H9 (cell line): ENCODE measurements around the gene ADORA1. TPM values are rescaled to one million over a fixed set of nuclear protein-coding genes. Genes with fewer than 3 reads are reported as not detected.

Experiments used
- DNase-seq: peaks from one replicate; pipeline ENCODE4 v3.0.0-alpha.2; 2017
- H2AFZ ChIP-seq: one replicate; pipeline ENCODE4 v1.6.1; 2013; ENCODE audit warnings: mild to moderate bottlenecking, low read length, control low read depth, moderate library complexity
- H2AK5ac ChIP-seq: 2 replicates; pipeline ENCODE4 v1.6.1; 2013; ENCODE audit warnings: low read length, control low read depth, mixed read lengths; ENCODE audit not compliant: insufficient read length
- H2BK120ac ChIP-seq: one replicate; pipeline ENCODE4 v1.6.1; 2013; ENCODE audit warnings: low read depth, mild to moderate bottlenecking, low read length, control low read depth, inconsistent platforms; ENCODE audit not compliant: poor library complexity, severe bottlenecking
- H2BK12ac ChIP-seq: 2 replicates; pipeline ENCODE4 v1.6.1; 2013; ENCODE audit warnings: low read length, control low read depth, mixed read lengths, low read depth; ENCODE audit not compliant: insufficient read length
- H2BK15ac ChIP-seq: 2 replicates; pipeline ENCODE4 v1.6.1; 2013; ENCODE audit warnings: low read depth, low read length, control low read depth
- H2BK20ac ChIP-seq: one replicate; pipeline ENCODE4 v1.6.1; 2013; ENCODE audit warnings: low read depth, mild to moderate bottlenecking, low read length, control low read depth, inconsistent platforms; ENCODE audit not compliant: poor library complexity, severe bottlenecking
- H2BK5ac ChIP-seq: 2 replicates; pipeline ENCODE4 v1.6.1; 2013; ENCODE audit warnings: low read length, control low read depth, mixed read lengths; ENCODE audit not compliant: insufficient read length
- H3K14ac ChIP-seq: 2 replicates; pipeline ENCODE4 v1.6.1; 2013; ENCODE audit warnings: low read length, control low read depth; ENCODE audit not compliant: insufficient read depth
- H3K18ac ChIP-seq: 2 replicates; pipeline ENCODE4 v1.6.1; 2013; ENCODE audit warnings: low read depth, mild to moderate bottlenecking, mixed read lengths, low read length, control low read depth; ENCODE audit not compliant: insufficient read length
- H3K23ac ChIP-seq: 2 replicates; pipeline ENCODE4 v1.6.1; 2013; ENCODE audit warnings: low read length, control low read depth, mixed read lengths, low read depth; ENCODE audit not compliant: insufficient read length
- H3K23me2 ChIP-seq: 2 replicates; pipeline ENCODE4 v1.6.1; 2013; ENCODE audit warnings: low read depth, mild to moderate bottlenecking, mixed read lengths, low read length, control low read depth; ENCODE audit not compliant: insufficient read length, poor library complexity, severe bottlenecking
- H3K27ac ChIP-seq: 2 replicates; pipeline ENCODE4 v1.5.1; 2013; ENCODE audit warnings: low read length, control low read depth, mixed read lengths, low read depth; ENCODE audit not compliant: insufficient read length
- H3K27me3 ChIP-seq: 2 replicates; pipeline ENCODE4 v1.6.1; 2013; ENCODE audit warnings: low read length, control low read depth, inconsistent platforms; ENCODE audit not compliant: insufficient read depth
- H3K4ac ChIP-seq: 2 replicates; pipeline ENCODE4 v1.6.1; 2013; ENCODE audit warnings: low read depth, mild to moderate bottlenecking, control low read depth, inconsistent platforms, low read length, moderate library complexity
- H3K4me1 ChIP-seq: 2 replicates; pipeline ENCODE4 v1.6.1; 2013; ENCODE audit warnings: low read length, control low read depth, inconsistent platforms; ENCODE audit not compliant: insufficient read depth
- H3K4me2 ChIP-seq: 2 replicates; pipeline ENCODE4 v1.6.1; 2013; ENCODE audit warnings: low read length, control low read depth, mixed read lengths; ENCODE audit not compliant: insufficient read length, insufficient read depth
- H3K56ac ChIP-seq: 2 replicates; pipeline ENCODE4 v1.6.1; 2013; ENCODE audit warnings: low read depth, mild to moderate bottlenecking, mixed read lengths, low read length, control low read depth; ENCODE audit not compliant: insufficient read length
- H3K79me1 ChIP-seq: 2 replicates; pipeline ENCODE4 v1.6.1; 2013; ENCODE audit warnings: low read depth, mild to moderate bottlenecking, moderate library complexity, low read length, control low read depth, inconsistent platforms; ENCODE audit not compliant: insufficient read depth, poor library complexity, severe bottlenecking
- H3K79me2 ChIP-seq: 2 replicates; pipeline ENCODE4 v1.6.1; 2013; ENCODE audit warnings: low read length, control low read depth, inconsistent platforms; ENCODE audit not compliant: insufficient read depth
- H3K9ac ChIP-seq: 2 replicates; pipeline ENCODE4 v1.6.1; 2013; ENCODE audit warnings: low read length, control low read depth, mixed read lengths; ENCODE audit not compliant: insufficient read length; ENCODE audit errors: extremely low read depth
- H3K9me3 ChIP-seq: one replicate; pipeline ENCODE4 v1.6.1; 2013; ENCODE audit warnings: low read depth, low read length, inconsistent platforms; ENCODE audit not compliant: control insufficient read depth
- H3T11ph ChIP-seq: one replicate; pipeline ENCODE4 v1.6.1; 2013; ENCODE audit warnings: mild to moderate bottlenecking, low read length, control low read depth, inconsistent platforms
- H4K20me1 ChIP-seq: one replicate; pipeline ENCODE4 v1.6.1; 2013; ENCODE audit not compliant: control insufficient read depth, insufficient read length, insufficient read depth
- H4K5ac ChIP-seq: 2 replicates; pipeline ENCODE4 v1.6.1; 2013; ENCODE audit warnings: low read depth, mild to moderate bottlenecking, mixed read lengths, low read length, control low read depth; ENCODE audit not compliant: insufficient read length
- H4K8ac ChIP-seq: replicated peaks from 2 replicates; pipeline ENCODE4 v1.6.1; 2013; ENCODE audit warnings: low read length, control low read depth, mixed read lengths, low read depth; ENCODE audit not compliant: insufficient read length
- H4K91ac ChIP-seq: 2 replicates; pipeline ENCODE4 v1.6.1; 2013; ENCODE audit warnings: low read depth, mild to moderate bottlenecking, moderate library complexity, mixed read lengths, low read length, control low read depth; ENCODE audit not compliant: insufficient read length
- H3K27ac Mint-ChIP-seq, 3 experiments: 2 replicates in 2 of 3; 3 replicates in 1 of 3; pipeline ENCODE4 v1.8.0; 2020 to 2021; ENCODE audit warnings: mixed read lengths in 3 of 3, mild to moderate bottlenecking in 1 of 3, moderate library complexity in 1 of 3
- H3K27me3 Mint-ChIP-seq: 2 replicates; pipeline ENCODE4 v1.8.0; 2021; ENCODE audit warnings: low read depth, mild to moderate bottlenecking, moderate library complexity, mixed read lengths
- H3K36me3 Mint-ChIP-seq, 3 experiments: 2 replicates in 2 of 3; 3 replicates in 1 of 3; pipeline ENCODE4 v1.8.0; 2020 to 2021; ENCODE audit warnings: low read depth in 3 of 3, mixed read lengths in 3 of 3; ENCODE audit not compliant: insufficient read depth in 1 of 3
- H3K4me1 Mint-ChIP-seq, 2 experiments: 2 replicates each; pipeline ENCODE4 v1.8.0; 2020; ENCODE audit warnings: mixed read lengths in 2 of 2
- H3K4me3 Mint-ChIP-seq, 2 experiments: 2 replicates in 1 of 2; 3 replicates in 1 of 2; pipeline ENCODE4 v1.8.0; 2020 to 2021; ENCODE audit warnings: mild to moderate bottlenecking in 2 of 2, mixed read lengths in 2 of 2, moderate library complexity in 1 of 2
- H3K9me3 Mint-ChIP-seq, 2 experiments: 2 replicates in 1 of 2; 3 replicates in 1 of 2; pipeline ENCODE4 v1.8.0; 2020; ENCODE audit warnings: mild to moderate bottlenecking in 2 of 2, mixed read lengths in 2 of 2, moderate library complexity in 1 of 2
- CTCF ChIP-seq: fragments of 200-600 bp; sonication (generic); conservative IDR thresholded peaks from 3 replicates; pipeline ENCODE4 v1.8.0; 2021; ENCODE audit warnings: antibody characterized with exemption, mild to moderate bottlenecking
- WGBS: extraction: QIAGEN DNeasy Blood & Tissue Kit; methylation state at CpG from one replicate; pipeline ENCODE4 v1.1.7; 2013; ENCODE audit warnings: missing lambda C conversion rate, low lambda C conversion rate, mixed read lengths; ENCODE audit not compliant: insufficient read length; ENCODE audit errors: extremely low coverage; 5-methylcytosine and 5-hydroxymethylcytosine counted together
- total RNA-seq: library from RNA; stranded (reverse); gene quantifications from 2 replicates; pipeline ENCODE4 v1.2.1, GENCODE V29; 2021

ADORA1 gene
- total RNA-seq, 1 experiment from 2014 or later: 1.3 TPM

- no peak overlapping the region for H4K91ac ChIP-seq
- H3K23ac ChIP-seq: no peak overlapping the region
- H3K79me1 ChIP-seq: no peaks in the 10 kb centered on the region
- H2BK5ac ChIP-seq: no peak overlapping the region
- no peak overlapping the region for H3K18ac ChIP-seq
- H2AK5ac ChIP-seq: no peak overlapping the region
- no peak overlapping the region for H3T11ph ChIP-seq
- H3K14ac ChIP-seq: no peak overlapping the region; the same call in 1 of the 2 replicates
- no peaks in the 10 kb centered on the region for H3K23me2 ChIP-seq
- Mint-ChIP-seq H3K27me3 (peaks cover 1% of the 10 kb centered on the region; the same call in 1 of the 2 replicates), H3K9me3 (no peaks in the 10 kb centered on the region), H3K4me3 (no peak overlapping the region), H3K4me1 (peaks cover 32 to 34% of the 10 kb centered on the region in 2 experiments), H3K36me3 (no peaks in the 10 kb centered on the region), H3K27ac (no peak overlapping the region)
- H2BK120ac ChIP-seq: no peak overlapping the region
- H3K9me3 ChIP-seq: no peaks in the 10 kb centered on the region
- no peak overlapping the region for H3K56ac ChIP-seq
- no peak overlapping the region for H2BK20ac ChIP-seq
- no peak overlapping the region for H3K4ac ChIP-seq
- H4K20me1 ChIP-seq: no peaks in the 10 kb centered on the region
- no peaks in the 10 kb centered on the region for H3K79me2 ChIP-seq
- H3K9ac ChIP-seq: no peak overlapping the region
- H4K8ac ChIP-seq: no peak overlapping the region
- no peak overlapping the region for H2BK12ac ChIP-seq
- no peak overlapping the region for H3K4me2 ChIP-seq
- no peak overlapping the region for H4K5ac ChIP-seq
- H2BK15ac ChIP-seq: no peak overlapping the region
- H3K4me1 ChIP-seq: no peaks in the 10 kb centered on the region
- TF ChIP-seq CTCF: no peak
- WGBS: no CpG with 5 or more reads among the region's 9 CpGs
- H2AFZ ChIP-seq: no peak overlapping the region
- H3K27ac ChIP-seq: no peak overlapping the region
- DNase-seq: no peak
- no peaks in the 10 kb centered on the region for H3K27me3 ChIP-seq
These were observed 48.9 kb downstream of the ADORA1 start for GRCh38 chr1:203176273-203177035.
